GM12864 (cell line): Measurements from ENCODE around the gene C19orf25.

Experiments used
- DNase-seq: peaks from one replicate; pipeline ENCODE4 v3.0.0-alpha.2; 2011; ENCODE audit warnings: low read depth
- H3K4me3 ChIP-seq: 2 replicates; pipeline ENCODE4 v1.5.1; 2011; ENCODE audit warnings: mild to moderate bottlenecking, low read depth, low read length, control low read depth
- CTCF ChIP-seq: IDR thresholded peaks from 2 replicates; pipeline ENCODE4 v1.5.1; 2011; ENCODE audit warnings: low read depth, mild to moderate bottlenecking, moderate library complexity, low read length, control low read depth, inconsistent platforms; ENCODE audit errors: missing control alignments

Gene C19orf25

GRCh38 chr19:1472231-1473084 is 6.6 kb downstream of the C19orf25 start:
- TF ChIP-seq CTCF: no peak
- DNase-seq: no peak
- H3K4me3 ChIP-seq: no peak overlapping the region

- no peak for TF ChIP-seq CTCF
- no peak for DNase-seq
- no peak overlapping the region for H3K4me3 ChIP-seq
Measured at GRCh38 chr19:1471515-1472160, 7.4 kb downstream of the C19orf25 start.

- no peak for DNase-seq
- TF ChIP-seq CTCF: no peak
- no peak overlapping the region for H3K4me3 ChIP-seq
Measured at GRCh38 chr19:1471010-1471514, 8.0 kb downstream of the C19orf25 start.

- H3K4me3 ChIP-seq: no peak overlapping the region
- DNase-seq: no peak
- no peak for TF ChIP-seq CTCF
Measured at GRCh38 chr19:1470305-1471009, 8.6 kb downstream of the C19orf25 start.

- DNase-seq: no peak
- no peak for TF ChIP-seq CTCF
- H3K4me3 ChIP-seq: no peak overlapping the region
Measured at GRCh38 chr19:1470055-1470304, 9.0 kb downstream of the C19orf25 start.

- no peak overlapping the region for H3K4me3 ChIP-seq
Measured at GRCh38 chr19:1469255-1470054, 9.6 kb downstream of the C19orf25 start.

More at GRCh38 chr19:1469255-1470054, 9.6 kb downstream of the C19orf25 start:
- no peak for TF ChIP-seq CTCF
- no peak for DNase-seq
